Panc1 (cell line): ENCODE results near the gene EDEM1. TPM values are rescaled to one million over a fixed set of nuclear protein-coding genes. Genes with fewer than 3 reads are reported as not detected.

Experiments
- ATAC-seq: fragments of 200-7000 bp; cut with Tn5 transposase; 2 replicates; pipeline ENCODE4 v1.9.1; 2020; ENCODE audit warnings: mild to moderate bottlenecking, moderate library complexity
- BruUV-seq: library from RNA; stranded (reverse); fragments of 400-500 nt; replicated peaks from 2 replicates; lab custom pipeline; 2021; lab: Mats Ljungman, UMichigan
- CTCF ChIA-PET: fragments of 300-600 bp; sonication (Branson Sonifier 250); formaldehyde crosslinking; loops from one replicate; lab custom pipeline; 2022; ENCODE audit warnings: antibody characterized with exemption; lab: Charles Lee
- POLR2A ChIA-PET: fragments of 300-600 bp; sonication (Branson Sonifier 250); formaldehyde crosslinking; loops from one replicate; lab custom pipeline; 2022; ENCODE audit warnings: antibody characterized with exemption; lab: Charles Lee
- DNase-seq: peaks from one replicate; pipeline ENCODE4 v3.0.0-alpha.2; 2010; ENCODE audit warnings: low read depth, low spot score
- H3K27ac ChIP-seq: 2 replicates; pipeline ENCODE4 v1.5.1; 2011; ENCODE audit warnings: mild to moderate bottlenecking, low read length, inconsistent platforms
- H3K27me3 ChIP-seq: fragments of 200-500 bp; sonication (Bioruptor generic); 2 replicates; pipeline ENCODE4 v1.6.0; 2014; ENCODE audit warnings: low read length, inconsistent platforms; ENCODE audit not compliant: control insufficient read depth, insufficient read depth
- H3K36me3 ChIP-seq: fragments of 200-500 bp; sonication (Bioruptor generic); 2 replicates; pipeline ENCODE4 v1.5.1; 2014; ENCODE audit warnings: inconsistent platforms, mild to moderate bottlenecking, low read length, moderate library complexity; ENCODE audit not compliant: control insufficient read depth, insufficient read depth
- H3K4me1 ChIP-seq: 2 replicates; pipeline ENCODE4 v1.5.1; 2011; ENCODE audit warnings: inconsistent platforms, mild to moderate bottlenecking, low read length, moderate library complexity; ENCODE audit not compliant: control insufficient read depth, insufficient read depth
- H3K4me3 ChIP-seq, 2 experiments: 2 replicates each; pipeline ENCODE4 v1.5.1; 2011 to 2012; ENCODE audit warnings: low read depth in 2 of 2, low read length in 2 of 2, mild to moderate bottlenecking in 2 of 2, inconsistent platforms in 1 of 2, moderate library complexity in 1 of 2
- H3K9me3 ChIP-seq: fragments of 200-500 bp; sonication (Bioruptor generic); 2 replicates; pipeline ENCODE4 v1.5.1; 2014; ENCODE audit warnings: low read depth, mild to moderate bottlenecking, inconsistent platforms, low read length, moderate library complexity; ENCODE audit not compliant: control insufficient read depth, insufficient read depth
- CTCF ChIP-seq: fragments of 450-650 bp; IDR thresholded peaks from 2 replicates; pipeline ENCODE4 v1.5.1; 2017; ENCODE audit warnings: mild to moderate bottlenecking
- POLR2AphosphoS5 ChIP-seq: IDR thresholded peaks from 2 replicates; pipeline ENCODE4 v1.6.1; 2012; ENCODE audit warnings: mild to moderate bottlenecking, low read depth, low read length, moderate library complexity
- REST ChIP-seq, 2 experiments: IDR thresholded peaks; 2 replicates each; pipeline ENCODE4 v1.6.1; 2011 to 2012; ENCODE audit warnings: low read depth in 2 of 2, control low read depth in 1 of 2, low read length in 1 of 2, mild to moderate bottlenecking in 1 of 2, moderate library complexity in 1 of 2; ENCODE audit not compliant: insufficient read depth in 1 of 2
- SIN3A ChIP-seq: IDR thresholded peaks from 2 replicates; pipeline ENCODE4 v1.6.1; 2012; ENCODE audit warnings: low read depth, mild to moderate bottlenecking, low read length, moderate library complexity, borderline replicate concordance; ENCODE audit not compliant: insufficient read depth
- TCF7L2 ChIP-seq: IDR thresholded peaks from 2 replicates; pipeline ENCODE4 v1.6.1; 2011; ENCODE audit warnings: mild to moderate bottlenecking, low read depth, low read length, inconsistent platforms
- in situ Hi-C: cut with HindIII; loops from 2 replicates; pipeline ENCODE4 v1.10.0; 2016; ENCODE audit warnings: low sequenced_read_pairs, low pct_unique_long_range_greater_than_20kb
- intact Hi-C: fragments of 100-400 bp; cut with micrococcal nuclease; formaldehyde crosslinking; loops from one replicate; pipeline ENCODE4 v1.10.0; 2022; ENCODE audit not compliant: unreplicated experiment
- microRNA-seq: library from miRNA; unstranded; fragments of <30 nt; microRNA quantifications from one replicate; pipeline ENCODE4 v1.1.0, GENCODE V29; 2020; ENCODE audit not compliant: unreplicated experiment
- total RNA-seq: library from RNA; stranded (reverse); gene quantifications from one replicate; pipeline ENCODE4 v1.2.1, GENCODE V29; 2021; ENCODE audit not compliant: unreplicated experiment

The EDEM1 gene
- total RNA-seq, 1 experiment from 2014 or later, result 44.6 TPM

- Histone ChIP-seq H3K27me3 (no peaks in the 10 kb centered on the region), H3K4me3 (no peak overlapping the region), H3K9me3 (no peaks in the 10 kb centered on the region), H3K36me3 (no peaks in the 10 kb centered on the region), H3K27ac (no peak overlapping the region), H3K4me1 (no peaks in the 10 kb centered on the region)
- intact Hi-C loops, result no loop called here
- in situ Hi-C loops, result no loop called here
- ATAC-seq (no peak), DNase-seq (no peak)
- ChIA-PET CTCF (no interaction called here), POLR2A (no interaction called here)
- no peak for TF ChIP-seq SIN3A
- no peak for TF ChIP-seq POLR2AphosphoS5
- TF ChIP-seq TCF7L2, result no peak
- no peak for TF ChIP-seq CTCF
- TF ChIP-seq REST (IDR thresholded peaks at IDR 0.05; ENCODE audit: insufficient read depth in 1 of 2, low read depth in 2 of 2, low read length in 1 of 2), result no peak
- BruUV-seq, result no TSS peak
Measured at GRCh38 chr3:5267889-5268288, 80.4 kb downstream of the EDEM1 start.

Small RNA genes lying within 50 kb of the gene (microRNA-seq; reads per million reads assigned to microRNA genes)
- gene MIR4790, result not detected

Other genes starting within 250 kb of the EDEM1 start
- 78.4 TPM for gene BHLHE40, start 208.3 kb upstream of the EDEM1 start, total RNA-seq
- gene ARL8B, start 65.4 kb upstream of the EDEM1 start, total RNA-seq, result 51.8 TPM